H9 (cell line): ENCODE results near the gene STAC. TPM values are rescaled to one million over a fixed set of nuclear protein-coding genes. Genes with fewer than 3 reads are reported as not detected.

Experiments
- DNase-seq: peaks from one replicate; pipeline ENCODE4 v3.0.0-alpha.2; 2017
- H2AFZ ChIP-seq: one replicate; pipeline ENCODE4 v1.6.1; 2013; ENCODE audit warnings: mild to moderate bottlenecking, low read length, control low read depth, moderate library complexity
- H2AK5ac ChIP-seq: 2 replicates; pipeline ENCODE4 v1.6.1; 2013; ENCODE audit warnings: low read length, control low read depth, mixed read lengths; ENCODE audit not compliant: insufficient read length
- H2BK120ac ChIP-seq: one replicate; pipeline ENCODE4 v1.6.1; 2013; ENCODE audit warnings: low read depth, mild to moderate bottlenecking, low read length, control low read depth, inconsistent platforms; ENCODE audit not compliant: poor library complexity, severe bottlenecking
- H2BK12ac ChIP-seq: 2 replicates; pipeline ENCODE4 v1.6.1; 2013; ENCODE audit warnings: low read length, control low read depth, mixed read lengths, low read depth; ENCODE audit not compliant: insufficient read length
- H2BK15ac ChIP-seq: 2 replicates; pipeline ENCODE4 v1.6.1; 2013; ENCODE audit warnings: low read depth, low read length, control low read depth
- H2BK20ac ChIP-seq: one replicate; pipeline ENCODE4 v1.6.1; 2013; ENCODE audit warnings: low read depth, mild to moderate bottlenecking, low read length, control low read depth, inconsistent platforms; ENCODE audit not compliant: poor library complexity, severe bottlenecking
- H2BK5ac ChIP-seq: 2 replicates; pipeline ENCODE4 v1.6.1; 2013; ENCODE audit warnings: low read length, control low read depth, mixed read lengths; ENCODE audit not compliant: insufficient read length
- H3K14ac ChIP-seq: 2 replicates; pipeline ENCODE4 v1.6.1; 2013; ENCODE audit warnings: low read length, control low read depth; ENCODE audit not compliant: insufficient read depth
- H3K18ac ChIP-seq: 2 replicates; pipeline ENCODE4 v1.6.1; 2013; ENCODE audit warnings: low read depth, mild to moderate bottlenecking, mixed read lengths, low read length, control low read depth; ENCODE audit not compliant: insufficient read length
- H3K23ac ChIP-seq: 2 replicates; pipeline ENCODE4 v1.6.1; 2013; ENCODE audit warnings: low read length, control low read depth, mixed read lengths, low read depth; ENCODE audit not compliant: insufficient read length
- H3K23me2 ChIP-seq: 2 replicates; pipeline ENCODE4 v1.6.1; 2013; ENCODE audit warnings: low read depth, mild to moderate bottlenecking, mixed read lengths, low read length, control low read depth; ENCODE audit not compliant: insufficient read length, poor library complexity, severe bottlenecking
- H3K27ac ChIP-seq: 2 replicates; pipeline ENCODE4 v1.5.1; 2013; ENCODE audit warnings: low read length, control low read depth, mixed read lengths, low read depth; ENCODE audit not compliant: insufficient read length
- H3K27me3 ChIP-seq: 2 replicates; pipeline ENCODE4 v1.6.1; 2013; ENCODE audit warnings: low read length, control low read depth, inconsistent platforms; ENCODE audit not compliant: insufficient read depth
- H3K4ac ChIP-seq: 2 replicates; pipeline ENCODE4 v1.6.1; 2013; ENCODE audit warnings: low read depth, mild to moderate bottlenecking, control low read depth, inconsistent platforms, low read length, moderate library complexity
- H3K4me1 ChIP-seq: 2 replicates; pipeline ENCODE4 v1.6.1; 2013; ENCODE audit warnings: low read length, control low read depth, inconsistent platforms; ENCODE audit not compliant: insufficient read depth
- H3K4me2 ChIP-seq: 2 replicates; pipeline ENCODE4 v1.6.1; 2013; ENCODE audit warnings: low read length, control low read depth, mixed read lengths; ENCODE audit not compliant: insufficient read length, insufficient read depth
- H3K56ac ChIP-seq: 2 replicates; pipeline ENCODE4 v1.6.1; 2013; ENCODE audit warnings: low read depth, mild to moderate bottlenecking, mixed read lengths, low read length, control low read depth; ENCODE audit not compliant: insufficient read length
- H3K79me1 ChIP-seq: 2 replicates; pipeline ENCODE4 v1.6.1; 2013; ENCODE audit warnings: low read depth, mild to moderate bottlenecking, moderate library complexity, low read length, control low read depth, inconsistent platforms; ENCODE audit not compliant: insufficient read depth, poor library complexity, severe bottlenecking
- H3K79me2 ChIP-seq: 2 replicates; pipeline ENCODE4 v1.6.1; 2013; ENCODE audit warnings: low read length, control low read depth, inconsistent platforms; ENCODE audit not compliant: insufficient read depth
- H3K9ac ChIP-seq: 2 replicates; pipeline ENCODE4 v1.6.1; 2013; ENCODE audit warnings: low read length, control low read depth, mixed read lengths; ENCODE audit not compliant: insufficient read length; ENCODE audit errors: extremely low read depth
- H3K9me3 ChIP-seq: one replicate; pipeline ENCODE4 v1.6.1; 2013; ENCODE audit warnings: low read depth, low read length, inconsistent platforms; ENCODE audit not compliant: control insufficient read depth
- H3T11ph ChIP-seq: one replicate; pipeline ENCODE4 v1.6.1; 2013; ENCODE audit warnings: mild to moderate bottlenecking, low read length, control low read depth, inconsistent platforms
- H4K20me1 ChIP-seq: one replicate; pipeline ENCODE4 v1.6.1; 2013; ENCODE audit not compliant: control insufficient read depth, insufficient read length, insufficient read depth
- H4K5ac ChIP-seq: 2 replicates; pipeline ENCODE4 v1.6.1; 2013; ENCODE audit warnings: low read depth, mild to moderate bottlenecking, mixed read lengths, low read length, control low read depth; ENCODE audit not compliant: insufficient read length
- H4K8ac ChIP-seq: replicated peaks from 2 replicates; pipeline ENCODE4 v1.6.1; 2013; ENCODE audit warnings: low read length, control low read depth, mixed read lengths, low read depth; ENCODE audit not compliant: insufficient read length
- H4K91ac ChIP-seq: 2 replicates; pipeline ENCODE4 v1.6.1; 2013; ENCODE audit warnings: low read depth, mild to moderate bottlenecking, moderate library complexity, mixed read lengths, low read length, control low read depth; ENCODE audit not compliant: insufficient read length
- H3K27ac Mint-ChIP-seq, 3 experiments: 2 replicates in 2 of 3; 3 replicates in 1 of 3; pipeline ENCODE4 v1.8.0; 2020 to 2021; ENCODE audit warnings: mixed read lengths in 3 of 3, mild to moderate bottlenecking in 1 of 3, moderate library complexity in 1 of 3
- H3K27me3 Mint-ChIP-seq: 2 replicates; pipeline ENCODE4 v1.8.0; 2021; ENCODE audit warnings: low read depth, mild to moderate bottlenecking, moderate library complexity, mixed read lengths
- H3K36me3 Mint-ChIP-seq, 3 experiments: 2 replicates in 2 of 3; 3 replicates in 1 of 3; pipeline ENCODE4 v1.8.0; 2020 to 2021; ENCODE audit warnings: low read depth in 3 of 3, mixed read lengths in 3 of 3; ENCODE audit not compliant: insufficient read depth in 1 of 3
- H3K4me1 Mint-ChIP-seq, 2 experiments: 2 replicates each; pipeline ENCODE4 v1.8.0; 2020; ENCODE audit warnings: mixed read lengths in 2 of 2
- H3K4me3 Mint-ChIP-seq, 2 experiments: 2 replicates in 1 of 2; 3 replicates in 1 of 2; pipeline ENCODE4 v1.8.0; 2020 to 2021; ENCODE audit warnings: mild to moderate bottlenecking in 2 of 2, mixed read lengths in 2 of 2, moderate library complexity in 1 of 2
- H3K9me3 Mint-ChIP-seq, 2 experiments: 2 replicates in 1 of 2; 3 replicates in 1 of 2; pipeline ENCODE4 v1.8.0; 2020; ENCODE audit warnings: mild to moderate bottlenecking in 2 of 2, mixed read lengths in 2 of 2, moderate library complexity in 1 of 2
- CTCF ChIP-seq: fragments of 200-600 bp; sonication (generic); conservative IDR thresholded peaks from 3 replicates; pipeline ENCODE4 v1.8.0; 2021; ENCODE audit warnings: antibody characterized with exemption, mild to moderate bottlenecking
- total RNA-seq: library from RNA; stranded (reverse); gene quantifications from 2 replicates; pipeline ENCODE4 v1.2.1, GENCODE V29; 2021

The STAC gene
- total RNA-seq, 1 experiment from 2014 or later, result 3.0 TPM

DNA sequence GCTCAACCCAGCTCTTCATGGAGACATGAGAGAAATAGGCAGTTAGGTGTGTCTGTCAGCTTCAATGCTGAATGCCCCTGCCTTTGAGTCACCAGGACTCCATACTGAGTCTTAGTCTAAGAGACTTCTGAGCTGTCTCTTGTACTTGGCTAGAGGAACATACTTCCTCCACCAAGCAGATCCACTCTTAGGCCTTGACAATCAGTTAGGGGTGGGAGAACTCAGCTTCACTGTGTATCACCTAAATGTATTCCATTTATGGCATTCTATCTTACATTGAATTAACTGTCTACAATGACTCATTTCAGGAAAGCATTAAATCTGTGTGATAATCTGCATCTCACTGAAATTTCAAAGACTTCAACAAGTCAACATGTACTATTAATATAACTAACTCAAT is 66.0 kb downstream of the STAC start:
- H3T11ph ChIP-seq, result no peak overlapping the region
- H3K18ac ChIP-seq, result no peak overlapping the region
- no peak overlapping the region for H3K14ac ChIP-seq
- Mint-ChIP-seq H3K36me3 (peaks cover 0 to 3% (median 2%) of the 10 kb centered on the region in 3 experiments; a peak in 4 of 7 replicates), H3K4me3 (no peak overlapping the region), H3K4me1 (peaks cover 0 to 8% of the 10 kb centered on the region in 2 experiments; a peak in 2 of 4 replicates), H3K27me3 (no peaks in the 10 kb centered on the region; the same call in 1 of the 2 replicates), H3K9me3 (no peaks in the 10 kb centered on the region), H3K27ac (no peak overlapping the region)
- H3K23me2 ChIP-seq, result no peaks in the 10 kb centered on the region
- H2AK5ac ChIP-seq, result no peak overlapping the region
- no peak overlapping the region for H2BK15ac ChIP-seq
- no peak overlapping the region for H4K5ac ChIP-seq
- H3K4ac ChIP-seq, result no peak overlapping the region
- no peak for TF ChIP-seq CTCF
- no peaks in the 10 kb centered on the region for H3K9me3 ChIP-seq
- H3K27ac ChIP-seq, result no peak overlapping the region
- H3K79me1 ChIP-seq, result no peaks in the 10 kb centered on the region
- no peaks in the 10 kb centered on the region for H4K20me1 ChIP-seq
- no peak overlapping the region for H4K8ac ChIP-seq
- H3K23ac ChIP-seq, result no peak overlapping the region
- no peak for DNase-seq
- H3K4me1 ChIP-seq, result no peaks in the 10 kb centered on the region; the same call in 1 of the 2 replicates
- no peak overlapping the region for H2BK120ac ChIP-seq
- no peak overlapping the region for H3K56ac ChIP-seq
- no peaks in the 10 kb centered on the region for H3K27me3 ChIP-seq
- no peak overlapping the region for H3K9ac ChIP-seq
- no peak overlapping the region for H2AFZ ChIP-seq
- no peaks in the 10 kb centered on the region for H3K79me2 ChIP-seq
- no peak overlapping the region for H2BK12ac ChIP-seq
- H4K91ac ChIP-seq, result no peak overlapping the region
- no peak overlapping the region for H2BK5ac ChIP-seq
- H3K4me2 ChIP-seq, result no peak overlapping the region
- no peak overlapping the region for H2BK20ac ChIP-seq
